ENCODE results near the gene HPCAL1. TPM values are rescaled to one million over a fixed set of nuclear protein-coding genes. Genes with fewer than 3 reads are reported as not detected.

HPCAL1 gene
- total RNA-seq, 1 donor from 2014 or later: 15.9 TPM

DNA sequence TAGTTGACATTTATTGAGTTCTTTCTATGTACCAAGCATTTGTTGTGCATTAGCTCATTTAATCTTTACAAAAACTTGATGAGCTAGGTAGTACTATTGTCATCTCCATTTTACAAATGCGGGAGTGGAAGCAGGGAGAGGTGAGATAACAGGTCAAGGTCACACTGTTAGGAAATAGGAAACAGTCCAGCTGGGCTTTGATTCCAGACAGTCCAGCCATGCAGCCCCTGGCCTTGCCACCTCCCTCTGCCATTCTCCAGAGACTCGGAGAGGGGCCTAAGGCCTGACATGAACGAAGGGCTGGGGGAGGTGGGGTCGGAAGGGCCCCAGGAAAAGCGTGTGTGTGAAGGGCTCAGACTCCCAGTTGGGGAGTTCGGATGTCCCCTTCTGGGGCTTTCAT lies 89.8 kb downstream of the HPCAL1 start:
- no peak for DNase-seq
- Mint-ChIP-seq H3K4me3 (no peak overlapping the region), H3K27me3 (no peaks in the 10 kb centered on the region), H3K36me3 (ENCODE audit: low read depth) (peaks cover 3% of the 10 kb centered on the region), H3K27ac (no peak overlapping the region), H3K4me1 (peaks cover 49% of the 10 kb centered on the region), H3K9me3 (no peaks in the 10 kb centered on the region)
- ATAC-seq (ENCODE audit: low read depth): no peak
- ChIA-PET CTCF (interaction anchor here (1.4 kb wide), 1 partner anchor 17 kb away, joined by 4 read pairs; no protein-coding TSS in a partner anchor), POLR2A (interaction anchor here (0.5 kb wide), 1 partner anchor 17 kb away, joined by 3 read pairs; no protein-coding TSS in a partner anchor)
- TF ChIP-seq, protein P1, sequence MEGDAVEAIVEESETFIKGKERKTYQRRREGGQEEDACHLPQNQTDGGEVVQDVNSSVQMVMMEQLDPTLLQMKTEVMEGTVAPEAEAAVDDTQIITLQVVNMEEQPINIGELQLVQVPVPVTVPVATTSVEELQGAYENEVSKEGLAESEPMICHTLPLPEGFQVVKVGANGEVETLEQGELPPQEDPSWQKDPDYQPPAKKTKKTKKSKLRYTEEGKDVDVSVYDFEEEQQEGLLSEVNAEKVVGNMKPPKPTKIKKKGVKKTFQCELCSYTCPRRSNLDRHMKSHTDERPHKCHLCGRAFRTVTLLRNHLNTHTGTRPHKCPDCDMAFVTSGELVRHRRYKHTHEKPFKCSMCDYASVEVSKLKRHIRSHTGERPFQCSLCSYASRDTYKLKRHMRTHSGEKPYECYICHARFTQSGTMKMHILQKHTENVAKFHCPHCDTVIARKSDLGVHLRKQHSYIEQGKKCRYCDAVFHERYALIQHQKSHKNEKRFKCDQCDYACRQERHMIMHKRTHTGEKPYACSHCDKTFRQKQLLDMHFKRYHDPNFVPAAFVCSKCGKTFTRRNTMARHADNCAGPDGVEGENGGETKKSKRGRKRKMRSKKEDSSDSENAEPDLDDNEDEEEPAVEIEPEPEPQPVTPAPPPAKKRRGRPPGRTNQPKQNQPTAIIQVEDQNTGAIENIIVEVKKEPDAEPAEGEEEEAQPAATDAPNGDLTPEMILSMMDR (IDR thresholded peaks at IDR 0.05): no peak
- intact Hi-C loops (cut with micrococcal nuclease): no loop called here

GRCh38 chr2:10392951-10393639 lies 90.4 kb downstream of the HPCAL1 start:
- no peak for ATAC-seq (ENCODE audit: low read depth)
- intact Hi-C loops (cut with micrococcal nuclease): no loop called here
- TF ChIP-seq, protein P1 (IDR thresholded peaks at IDR 0.05): no peak

GRCh38 chr2:10393640-10393982 lies 90.9 kb downstream of the HPCAL1 start:
- Mint-ChIP-seq H3K9me3 (no peaks in the 10 kb centered on the region), H3K36me3 (ENCODE audit: low read depth) (peaks cover 7% of the 10 kb centered on the region), H3K4me3 (no peak overlapping the region), H3K27me3 (no peaks in the 10 kb centered on the region), H3K4me1 (peaks cover 50% of the 10 kb centered on the region), H3K27ac (no peak overlapping the region)
- ChIA-PET CTCF (interaction anchor here (1.1 kb wide), 2 partner anchors 16 to 42 kb away, joined by 4 to 5 read pairs; no protein-coding TSS in a partner anchor), POLR2A (interaction anchor here (1.0 to 1.1 kb wide), 2 partner anchors 11 to 90 kb away, joined by 3 to 4 read pairs; no protein-coding TSS in a partner anchor)
- TF ChIP-seq, protein P1 (IDR thresholded peaks at IDR 0.05): no peak
- ATAC-seq (ENCODE audit: low read depth): no peak
- no peak for DNase-seq
- intact Hi-C loops (cut with micrococcal nuclease): no loop called here

More at GRCh38 chr2:10392951-10393639, 90.4 kb downstream of the HPCAL1 start:
- Mint-ChIP-seq H3K4me3 (no peak overlapping the region), H3K27ac (no peak overlapping the region), H3K36me3 (ENCODE audit: low read depth) (peaks cover 6% of the 10 kb centered on the region), H3K9me3 (no peaks in the 10 kb centered on the region), H3K4me1 (peaks cover 48% of the 10 kb centered on the region), H3K27me3 (no peaks in the 10 kb centered on the region)
- no peak for DNase-seq
- ChIA-PET POLR2A (interaction anchor here (0.5 to 1.1 kb wide), 2 partner anchors 11 to 17 kb away, joined by 3 read pairs; no protein-coding TSS in a partner anchor), CTCF (interaction anchor here (1.4 kb wide), 1 partner anchor 16 kb away, joined by 4 read pairs; no protein-coding TSS in a partner anchor)

GRCh38 chr2:10395893-10396292 lies 93.2 kb downstream of the HPCAL1 start:
- Mint-ChIP-seq H3K27me3 (no peaks in the 10 kb centered on the region), H3K4me3 (no peak overlapping the region), H3K9me3 (no peaks in the 10 kb centered on the region), H3K4me1 (peaks cover 43% of the 10 kb centered on the region), H3K27ac (peak overlapping the region; percentile 65), H3K36me3 (ENCODE audit: low read depth) (peaks cover 13% of the 10 kb centered on the region)
- ATAC-seq (ENCODE audit: low read depth) (peak; percentile 42), DNase-seq (no peak)
- CTCF ChIA-PET: no interaction called here
- TF ChIP-seq, protein P1 (IDR thresholded peaks at IDR 0.05): no peak
- POLR2A ChIA-PET: interaction anchor here (0.6 kb wide), 1 partner anchor 184 kb away, joined by 3 read pairs; no protein-coding TSS in a partner anchor
- intact Hi-C loops (cut with micrococcal nuclease): no loop called here

DNA sequence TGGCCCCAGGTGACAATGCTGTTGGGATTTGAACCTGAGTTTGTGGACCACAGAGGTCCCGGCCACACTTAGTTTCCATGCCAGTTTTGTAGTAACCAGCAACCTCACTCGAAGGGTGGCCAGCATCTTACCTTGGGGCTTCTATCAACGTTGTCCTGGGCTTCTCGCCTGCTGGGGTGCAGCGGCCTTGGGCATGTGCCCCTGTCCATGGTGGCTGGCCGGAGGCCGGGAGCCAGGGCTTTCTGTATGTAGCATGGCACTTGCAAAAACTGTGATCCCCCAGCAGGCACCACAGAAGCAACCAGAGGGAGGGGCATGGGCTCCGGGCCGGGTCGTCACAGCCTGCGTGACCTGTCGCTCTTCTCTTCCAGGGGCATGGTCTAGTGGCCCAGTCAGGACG lies 93.8 kb downstream of the HPCAL1 start:
- Mint-ChIP-seq H3K27me3 (no peaks in the 10 kb centered on the region), H3K4me1 (peaks cover 45% of the 10 kb centered on the region), H3K9me3 (no peaks in the 10 kb centered on the region), H3K36me3 (ENCODE audit: low read depth) (peaks cover 17% of the 10 kb centered on the region), H3K4me3 (no peak overlapping the region), H3K27ac (no peak overlapping the region)
- TF ChIP-seq, protein P1 (IDR thresholded peaks at IDR 0.05): no peak
- CTCF ChIA-PET: interaction anchor here (1.2 kb wide), 1 partner anchor 12 kb away, joined by 5 read pairs; no protein-coding TSS in a partner anchor
- intact Hi-C loops (cut with micrococcal nuclease): no loop called here
- DNase-seq (no peak), ATAC-seq (ENCODE audit: low read depth) (no peak)
- POLR2A ChIA-PET: interaction anchor here (2.7 kb wide), 1 partner anchor 14 kb away, joined by 11 read pairs; no protein-coding TSS in a partner anchor

All from activated B cell treated with CpG ODN at 0.5 μM for 24 hours (primary cell).